ENCODE results near the gene SH2D7. TPM values are rescaled to one million over a fixed set of nuclear protein-coding genes. Genes with fewer than 3 reads are reported as not detected.
A peak's percentile ranks its signal among the peaks of the same experiment; 100 is the strongest.

SH2D7 gene
- total RNA-seq, 2 experiments from 2014 or later = not detected

- intact Hi-C loops (cut with micrococcal nuclease) = loop anchor here (2.0 kb wide), 2 partner anchors 142 to 150 kb away; no protein-coding TSS in a partner anchor
- Mint-ChIP-seq H3K4me3 (no peak overlapping the region), H3K36me3 (ENCODE audit: low read depth) (no peaks in the 10 kb centered on the region), H3K4me1 (ENCODE audit: low read depth) (peaks cover 37% of the 10 kb centered on the region), H3K9me3 (no peaks in the 10 kb centered on the region), H3K27me3 (no peaks in the 10 kb centered on the region), H3K27ac (no peak overlapping the region)
- POLR2A ChIA-PET = interaction anchor here (0.7 kb wide), 1 partner anchor 57 kb away, joined by 5 read pairs; no protein-coding TSS in a partner anchor
- ATAC-seq = no peak
- no peak for DNase-seq
- CTCF ChIA-PET = interaction anchor here (0.7 to 8.8 kb wide), 38 partner anchors 8 to 206 kb away, joined by 3 to 159 read pairs (median 10); partner anchors contain the start of genes CIB2 and SKIC8
- TF ChIP-seq, protein P1, sequence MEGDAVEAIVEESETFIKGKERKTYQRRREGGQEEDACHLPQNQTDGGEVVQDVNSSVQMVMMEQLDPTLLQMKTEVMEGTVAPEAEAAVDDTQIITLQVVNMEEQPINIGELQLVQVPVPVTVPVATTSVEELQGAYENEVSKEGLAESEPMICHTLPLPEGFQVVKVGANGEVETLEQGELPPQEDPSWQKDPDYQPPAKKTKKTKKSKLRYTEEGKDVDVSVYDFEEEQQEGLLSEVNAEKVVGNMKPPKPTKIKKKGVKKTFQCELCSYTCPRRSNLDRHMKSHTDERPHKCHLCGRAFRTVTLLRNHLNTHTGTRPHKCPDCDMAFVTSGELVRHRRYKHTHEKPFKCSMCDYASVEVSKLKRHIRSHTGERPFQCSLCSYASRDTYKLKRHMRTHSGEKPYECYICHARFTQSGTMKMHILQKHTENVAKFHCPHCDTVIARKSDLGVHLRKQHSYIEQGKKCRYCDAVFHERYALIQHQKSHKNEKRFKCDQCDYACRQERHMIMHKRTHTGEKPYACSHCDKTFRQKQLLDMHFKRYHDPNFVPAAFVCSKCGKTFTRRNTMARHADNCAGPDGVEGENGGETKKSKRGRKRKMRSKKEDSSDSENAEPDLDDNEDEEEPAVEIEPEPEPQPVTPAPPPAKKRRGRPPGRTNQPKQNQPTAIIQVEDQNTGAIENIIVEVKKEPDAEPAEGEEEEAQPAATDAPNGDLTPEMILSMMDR (IDR thresholded peaks at IDR 0.05) = no peak
Observed at GRCh38 chr15:78109156-78109555, 16.8 kb downstream of the SH2D7 start.

- DNase-seq (peak; percentile 0), ATAC-seq (no peak)
- Mint-ChIP-seq H3K4me3 (no peak overlapping the region), H3K4me1 (ENCODE audit: low read depth) (peaks cover 28% of the 10 kb centered on the region), H3K27ac (no peak overlapping the region), H3K27me3 (no peaks in the 10 kb centered on the region), H3K36me3 (ENCODE audit: low read depth) (no peaks in the 10 kb centered on the region), H3K9me3 (no peaks in the 10 kb centered on the region)
- TF ChIP-seq, protein P1 (IDR thresholded peaks at IDR 0.05) = no peak
- ChIA-PET POLR2A (interaction anchor here (0.6 to 0.7 kb wide), 2 partner anchors 18 to 39 kb away, joined by 3 read pairs; partner anchors contain the start of gene IDH3A), CTCF (interaction anchor here (2.3 to 8.8 kb wide), 7 partner anchors 21 to 152 kb away, joined by 16 to 159 read pairs (median 59); partner anchors contain the start of gene CIB2)
- intact Hi-C loops (cut with micrococcal nuclease) = loop anchor here (5.0 kb wide), 2 partner anchors 108 to 132 kb away; no protein-coding TSS in a partner anchor
Observed at GRCh38 chr15:78110096-78110495, 17.7 kb downstream of the SH2D7 start.

GRCh38 chr15:78110916-78111475, 18.6 kb downstream of the SH2D7 start:
- H3K27ac Mint-ChIP-seq = no peak overlapping the region
- ChIA-PET CTCF (interaction anchor here (1.0 to 8.8 kb wide), 7 partner anchors 20 to 154 kb away, joined by 3 to 159 read pairs (median 59); partner anchors contain the start of gene CIB2), POLR2A (interaction anchor here (1.2 kb wide), 1 partner anchor 38 kb away, joined by 3 read pairs; the partner anchor contains the start of gene IDH3A)
- no peaks in the 10 kb centered on the region for H3K36me3 Mint-ChIP-seq (ENCODE audit: low read depth)
- no peak overlapping the region for H3K4me3 Mint-ChIP-seq
- TF ChIP-seq, protein P1 (IDR thresholded peaks at IDR 0.05) = no peak
- ATAC-seq (no peak), DNase-seq (no peak)
- H3K4me1 Mint-ChIP-seq (ENCODE audit: low read depth) = peaks cover 19% of the 10 kb centered on the region
- no peaks in the 10 kb centered on the region for H3K27me3 Mint-ChIP-seq
- no peaks in the 10 kb centered on the region for H3K9me3 Mint-ChIP-seq
- intact Hi-C loops (cut with micrococcal nuclease) = loop anchor here (5.0 kb wide), 2 partner anchors 109 to 131 kb away; no protein-coding TSS in a partner anchor

DNA sequence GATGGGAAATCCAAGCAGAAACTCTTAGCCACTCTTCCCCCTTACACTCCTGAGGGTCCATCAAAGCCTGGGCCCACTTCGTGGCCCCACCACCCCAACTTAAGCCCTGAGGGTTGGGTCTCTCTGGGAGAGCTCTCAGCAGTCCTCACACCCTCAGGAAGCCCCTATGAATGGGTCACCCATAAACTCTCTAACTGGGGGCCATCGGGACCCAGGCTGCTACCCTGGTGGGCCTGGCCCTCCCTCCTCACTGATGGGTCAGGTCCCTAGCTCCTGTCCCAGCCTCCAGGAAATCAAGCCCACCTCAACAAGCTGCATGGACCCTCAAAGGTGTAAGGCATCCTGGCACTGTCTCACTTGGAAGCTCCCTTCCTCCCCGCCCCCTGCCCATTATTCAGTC, 19.4 kb downstream of the SH2D7 start:
- ChIA-PET CTCF (interaction anchor here (0.9 to 8.8 kb wide), 12 partner anchors 9 to 155 kb away, joined by 3 to 159 read pairs (median 10); partner anchors contain the start of gene CIB2), POLR2A (interaction anchor here (1.2 to 1.4 kb wide), 2 partner anchors 9 to 37 kb away, joined by 3 to 4 read pairs; partner anchors contain the start of gene IDH3A)
- intact Hi-C loops (cut with micrococcal nuclease) = loop anchor here (5.0 kb wide), 2 partner anchors 109 to 131 kb away; no protein-coding TSS in a partner anchor
- no peak for DNase-seq
- Mint-ChIP-seq H3K36me3 (ENCODE audit: low read depth) (no peaks in the 10 kb centered on the region), H3K27me3 (no peaks in the 10 kb centered on the region), H3K27ac (no peak overlapping the region), H3K4me1 (ENCODE audit: low read depth) (peaks cover 11% of the 10 kb centered on the region), H3K9me3 (no peaks in the 10 kb centered on the region), H3K4me3 (no peak overlapping the region)
- TF ChIP-seq, protein P1 (IDR thresholded peaks at IDR 0.05) = no peak
- no peak for ATAC-seq
